ENCODE data around the gene ZNF10.

- TF ChIP-seq FOSL1 (IDR thresholded peaks at IDR 0.05; ENCODE audit: insufficient read depth, low read depth, low read length) = no peak
- TF ChIP-seq CTCF (IDR thresholded peaks at IDR 0.05; ENCODE audit: control extremely low read depth in 1 of 3, insufficient read depth in 1 of 3, low read depth in 1 of 3, low read length in 3 of 3) = no peak
- TF ChIP-seq CREB1 (IDR thresholded peaks at IDR 0.05) = no peak
- no peak for TF ChIP-seq SRF (IDR thresholded peaks at IDR 0.05; ENCODE audit: low read depth, low read length)
- no peak for TF ChIP-seq NANOG (IDR thresholded peaks at IDR 0.05; ENCODE audit: insufficient read depth, low read depth, low read length, poor library complexity, severe bottlenecking)
- TF ChIP-seq TAF1 (IDR thresholded peaks at IDR 0.05; ENCODE audit: low read depth, low read length) = no peak
Observed at GRCh38 chr12:133192847-133193246, 62.4 kb downstream of the ZNF10 start.

Data from H1 (cell line).